ENCODE data around the gene PARD3B.

Gene PARD3B

GRCh38 chr2:204984518-204984917 lies 439.2 kb downstream of the PARD3B start:
- peaks cover 0 to 2% of the 10 kb centered on the region in 2 donors for H3K4me1 Mint-ChIP-seq
- ATAC-seq (replicated peaks) (no peak), DNase-seq (no peak)
- no peaks in the 10 kb centered on the region for H3K9me3 Mint-ChIP-seq
- no peak overlapping the region for H3K4me3 Mint-ChIP-seq
- no peaks in the 10 kb centered on the region for H3K27me3 Mint-ChIP-seq
- no peak overlapping the region for H3K27ac Mint-ChIP-seq
- H3K36me3 Mint-ChIP-seq = no peaks in the 10 kb centered on the region

DNA sequence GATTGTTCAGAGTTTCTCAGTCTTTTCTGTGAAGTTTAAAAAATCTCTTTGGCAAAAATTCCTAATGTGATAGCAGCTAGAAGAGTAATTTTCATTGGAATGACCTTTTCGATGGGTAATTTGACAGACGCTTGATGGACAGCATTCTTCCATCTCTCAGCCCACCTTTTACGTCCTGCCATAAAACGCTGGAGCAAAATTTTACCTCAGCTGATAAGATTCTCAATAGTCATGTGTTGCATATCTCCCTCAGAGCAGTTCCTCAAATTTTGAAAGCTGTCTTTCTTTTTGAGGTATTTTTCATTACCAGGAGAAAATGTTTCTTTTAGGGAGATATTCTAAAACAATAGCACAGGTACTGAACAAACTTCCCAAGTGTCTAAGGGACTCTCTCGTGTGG lies 441.4 kb downstream of the PARD3B start:
- no peak overlapping the region for H3K4me3 Mint-ChIP-seq
- H3K36me3 Mint-ChIP-seq = no peaks in the 10 kb centered on the region
- no peak overlapping the region for H3K27ac Mint-ChIP-seq
- no peaks in the 10 kb centered on the region for H3K27me3 Mint-ChIP-seq
- no peak for ATAC-seq (replicated peaks)
- peaks cover 0 to 2% of the 10 kb centered on the region in 2 donors for H3K4me1 Mint-ChIP-seq
- no peaks in the 10 kb centered on the region for H3K9me3 Mint-ChIP-seq
- no peak for DNase-seq

- no peaks in the 10 kb centered on the region for H3K27me3 Mint-ChIP-seq
- no peak overlapping the region for H3K27ac Mint-ChIP-seq
- no peak overlapping the region for H3K4me3 Mint-ChIP-seq
- no peaks in the 10 kb centered on the region for H3K36me3 Mint-ChIP-seq
- H3K4me1 Mint-ChIP-seq = no peaks in the 10 kb centered on the region
- no peak for DNase-seq
- H3K9me3 Mint-ChIP-seq = no peaks in the 10 kb centered on the region
- no peak for ATAC-seq (replicated peaks)
Observed at GRCh38 chr2:204988836-204989235, 443.6 kb downstream of the PARD3B start.

- no peaks in the 10 kb centered on the region for H3K4me1 Mint-ChIP-seq
- H3K27me3 Mint-ChIP-seq = no peaks in the 10 kb centered on the region
- DNase-seq (no peak), ATAC-seq (replicated peaks) (no peak)
- no peaks in the 10 kb centered on the region for H3K36me3 Mint-ChIP-seq
- H3K9me3 Mint-ChIP-seq = no peaks in the 10 kb centered on the region
- H3K4me3 Mint-ChIP-seq = no peak overlapping the region
- no peak overlapping the region for H3K27ac Mint-ChIP-seq
Observed at GRCh38 chr2:204989877-204990276, 444.6 kb downstream of the PARD3B start.

- ATAC-seq (replicated peaks) (no peak), DNase-seq (no peak)
- no peaks in the 10 kb centered on the region for H3K4me1 Mint-ChIP-seq
- no peaks in the 10 kb centered on the region for H3K36me3 Mint-ChIP-seq
- H3K27me3 Mint-ChIP-seq = no peaks in the 10 kb centered on the region
- H3K4me3 Mint-ChIP-seq = no peak overlapping the region
- peaks cover 0 to 4% of the 10 kb centered on the region in 2 donors for H3K9me3 Mint-ChIP-seq
- no peak overlapping the region for H3K27ac Mint-ChIP-seq
Observed at GRCh38 chr2:205001300-205001966, 456.2 kb downstream of the PARD3B start.

- peaks cover 0 to 6% of the 10 kb centered on the region in 2 donors for H3K9me3 Mint-ChIP-seq
Observed at GRCh38 chr2:205002390-205002789, 457.1 kb downstream of the PARD3B start.

GRCh38 chr2:205003288-205003687 lies 458.0 kb downstream of the PARD3B start:
- Mint-ChIP-seq H3K36me3 (no peaks in the 10 kb centered on the region), H3K9me3 (peaks cover 0 to 6% of the 10 kb centered on the region in 2 donors), H3K27ac (no peak overlapping the region), H3K4me3 (no peak overlapping the region), H3K27me3 (no peaks in the 10 kb centered on the region), H3K4me1 (no peaks in the 10 kb centered on the region)
- ATAC-seq (replicated peaks) (no peak), DNase-seq (no peak)

More at GRCh38 chr2:205002390-205002789, 457.1 kb downstream of the PARD3B start:
- H3K4me3 Mint-ChIP-seq = no peak overlapping the region
- H3K27me3 Mint-ChIP-seq = no peaks in the 10 kb centered on the region
- H3K27ac Mint-ChIP-seq = no peak overlapping the region
- no peaks in the 10 kb centered on the region for H3K36me3 Mint-ChIP-seq
- no peak for DNase-seq
- ATAC-seq (replicated peaks) = no peak
- H3K4me1 Mint-ChIP-seq = no peaks in the 10 kb centered on the region

GRCh38 chr2:205010196-205010595 lies 464.9 kb downstream of the PARD3B start:
- no peak for ATAC-seq (replicated peaks)
- no peaks in the 10 kb centered on the region for H3K27me3 Mint-ChIP-seq
- no peaks in the 10 kb centered on the region for H3K4me1 Mint-ChIP-seq

DNA sequence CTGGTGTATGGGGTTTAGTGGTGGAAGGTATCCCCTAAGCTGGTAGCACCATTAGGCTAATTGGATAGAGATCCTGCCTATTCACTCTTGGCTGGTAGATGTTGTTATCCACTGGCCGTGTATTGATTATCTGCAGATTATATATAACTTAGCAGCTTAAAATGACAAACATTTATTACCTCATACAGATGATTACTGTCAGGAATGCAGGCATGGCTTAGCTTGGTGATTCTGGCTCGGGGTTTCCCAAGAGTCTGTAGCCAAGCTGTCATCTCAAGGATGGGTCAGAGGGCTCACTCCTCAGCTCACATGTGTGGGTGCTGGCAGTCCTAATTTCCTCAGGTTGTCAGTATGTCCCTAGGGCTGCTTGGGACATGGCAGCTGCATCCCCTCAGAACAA lies 465.8 kb downstream of the PARD3B start:
- Mint-ChIP-seq H3K4me3 (no peak overlapping the region), H3K4me1 (no peaks in the 10 kb centered on the region), H3K36me3 (no peaks in the 10 kb centered on the region), H3K9me3 (peaks cover 0 to 4% of the 10 kb centered on the region in 2 donors), H3K27ac (no peak overlapping the region), H3K27me3 (no peaks in the 10 kb centered on the region)
- DNase-seq (no peak), ATAC-seq (replicated peaks) (no peak)

More at GRCh38 chr2:205010196-205010595, 464.9 kb downstream of the PARD3B start:
- H3K36me3 Mint-ChIP-seq = no peaks in the 10 kb centered on the region
- H3K27ac Mint-ChIP-seq = no peak overlapping the region
- no peak for DNase-seq
- H3K9me3 Mint-ChIP-seq = peaks cover 0 to 6% of the 10 kb centered on the region in 2 donors
- H3K4me3 Mint-ChIP-seq = no peak overlapping the region

DNA sequence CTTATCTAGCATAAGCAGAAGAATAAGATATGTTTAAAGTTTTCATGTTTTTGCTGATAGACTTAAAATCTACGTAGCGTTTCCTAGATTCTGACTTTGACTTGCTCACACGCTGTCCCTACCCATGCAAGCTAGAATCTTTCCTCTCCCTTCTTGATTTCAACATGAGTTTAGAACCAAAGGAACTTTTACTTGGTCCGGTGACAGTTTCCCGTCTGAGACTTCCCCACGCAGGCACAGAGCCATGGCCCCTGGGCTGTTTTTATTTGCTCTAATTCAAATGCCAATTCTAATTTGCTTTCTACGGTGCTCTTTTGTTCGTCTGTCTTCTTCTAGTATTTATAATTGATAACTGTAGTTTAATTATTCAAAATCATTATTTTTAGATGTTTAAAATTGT lies 467.7 kb downstream of the PARD3B start:
- no peaks in the 10 kb centered on the region for H3K4me1 Mint-ChIP-seq
- no peak overlapping the region for H3K27ac Mint-ChIP-seq
- H3K36me3 Mint-ChIP-seq = no peaks in the 10 kb centered on the region
- ATAC-seq (replicated peaks) = no peak
- peaks cover 0 to 6% of the 10 kb centered on the region in 2 donors for H3K9me3 Mint-ChIP-seq
- no peaks in the 10 kb centered on the region for H3K27me3 Mint-ChIP-seq
- no peak for DNase-seq
- no peak overlapping the region for H3K4me3 Mint-ChIP-seq

DNA sequence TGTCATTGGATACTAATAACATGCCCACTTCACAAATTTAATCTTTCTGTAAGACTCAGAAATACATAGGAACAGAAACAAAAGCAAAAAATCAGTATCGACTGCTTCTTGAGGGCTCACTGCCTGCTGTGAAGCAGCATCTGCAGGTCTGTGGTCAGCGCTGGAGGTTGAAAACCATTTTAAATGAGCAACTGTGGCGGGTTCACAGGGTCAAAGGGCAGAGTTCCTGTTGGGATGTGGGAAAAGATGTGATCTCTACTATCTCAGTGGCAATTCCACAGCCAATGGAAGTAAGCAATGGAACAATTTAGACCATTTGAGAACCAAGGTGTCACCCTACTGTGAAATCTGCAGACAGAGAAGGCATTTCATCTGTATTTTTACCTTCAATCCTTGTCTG lies 468.3 kb downstream of the PARD3B start:
- DNase-seq = no peak
- H3K36me3 Mint-ChIP-seq = no peaks in the 10 kb centered on the region
- H3K4me3 Mint-ChIP-seq = no peak overlapping the region
- no peaks in the 10 kb centered on the region for H3K4me1 Mint-ChIP-seq
- peaks cover 0 to 6% of the 10 kb centered on the region in 2 donors for H3K9me3 Mint-ChIP-seq
- ATAC-seq (replicated peaks) = no peak
- no peak overlapping the region for H3K27ac Mint-ChIP-seq
- no peaks in the 10 kb centered on the region for H3K27me3 Mint-ChIP-seq

- Mint-ChIP-seq H3K4me3 (no peak overlapping the region), H3K36me3 (no peaks in the 10 kb centered on the region), H3K9me3 (peaks cover 0 to 6% of the 10 kb centered on the region in 2 donors), H3K27me3 (no peaks in the 10 kb centered on the region), H3K27ac (no peak overlapping the region), H3K4me1 (no peaks in the 10 kb centered on the region)
- no peak for ATAC-seq (replicated peaks)
- no peak for DNase-seq
Observed at GRCh38 chr2:205014201-205014600, 468.9 kb downstream of the PARD3B start.

DNA sequence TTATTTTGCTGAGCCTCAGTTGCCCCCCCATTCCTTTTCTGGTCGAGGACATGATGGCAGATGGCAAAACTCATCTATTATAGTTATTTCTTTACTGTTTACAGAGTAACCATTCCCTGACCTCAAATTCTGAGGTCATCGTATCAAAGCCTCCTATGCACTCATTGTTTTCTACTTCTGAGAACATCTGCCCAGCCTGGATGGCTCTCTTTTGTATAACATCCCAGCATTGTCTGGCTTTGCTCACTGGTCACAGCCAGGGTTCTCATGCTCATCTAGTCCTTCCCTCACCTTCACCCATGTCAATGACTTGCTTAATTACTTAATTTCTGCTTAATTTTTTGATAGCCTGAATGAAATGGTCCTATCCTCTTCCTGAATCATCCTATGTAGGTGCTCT lies 472.1 kb downstream of the PARD3B start:
- Mint-ChIP-seq H3K36me3 (no peaks in the 10 kb centered on the region), H3K27me3 (no peaks in the 10 kb centered on the region), H3K4me3 (no peak overlapping the region), H3K27ac (no peak overlapping the region), H3K9me3 (peaks cover 2 to 6% of the 10 kb centered on the region in 2 donors), H3K4me1 (no peaks in the 10 kb centered on the region)
- ATAC-seq (replicated peaks) (no peak), DNase-seq (no peak)

GRCh38 chr2:205017912-205018311 lies 472.6 kb downstream of the PARD3B start:
- Mint-ChIP-seq H3K36me3 (no peaks in the 10 kb centered on the region), H3K27ac (no peak overlapping the region), H3K4me3 (no peak overlapping the region), H3K9me3 (peaks cover 2 to 6% of the 10 kb centered on the region in 2 donors), H3K4me1 (no peaks in the 10 kb centered on the region), H3K27me3 (no peaks in the 10 kb centered on the region)
- DNase-seq (no peak), ATAC-seq (replicated peaks) (no peak)

GRCh38 chr2:205020673-205021072 lies 475.4 kb downstream of the PARD3B start:
- no peaks in the 10 kb centered on the region for H3K27me3 Mint-ChIP-seq
- H3K4me3 Mint-ChIP-seq = no peak overlapping the region
- no peak for ATAC-seq (replicated peaks)
- H3K9me3 Mint-ChIP-seq = peaks cover 2 to 6% of the 10 kb centered on the region in 2 donors
- H3K27ac Mint-ChIP-seq = no peak overlapping the region
- H3K4me1 Mint-ChIP-seq = no peaks in the 10 kb centered on the region
- no peak for DNase-seq
- H3K36me3 Mint-ChIP-seq = no peaks in the 10 kb centered on the region

Measured in stimulated activated naive B cell treated with anti-CD40 and anti-IgM and Interleukin-4, amounts not matched to agents 10 μg/mL and 1 μg/mL and 100 μg/mL, for 72 hours (primary cell).